ENCODE data around the gene VPREB1.
"Not testable (repeated sequence)": the region's sequence is repeated elsewhere in the genome, so short reads cannot be mapped to it uniquely, and the experiment has no call there.

GRCh38 chr22:22286390-22287105 is 42.0 kb downstream of the VPREB1 start:
- TF ChIP-seq GABPA (IDR thresholded peaks at IDR 0.05; ENCODE audit: low read depth); CTCF (IDR thresholded peaks at IDR 0.05; ENCODE audit: insufficient read depth, low read length); POLR2AphosphoS5 (IDR thresholded peaks at IDR 0.05; ENCODE audit: low read depth): not testable (repeated sequence)

Data from HL-60 (cell line).